H1 (cell line): Measurements from ENCODE around the gene PCID2. TPM values are rescaled to one million over a fixed set of nuclear protein-coding genes. Genes with fewer than 3 reads are reported as not detected.

Source experiments
- CTCF ChIA-PET: fragments of 300-600 bp; sonication (Branson Sonifier 250); formaldehyde crosslinking; loops from one replicate; lab custom pipeline; 2021; ENCODE audit not compliant: partially characterized antibody; lab: Charles Lee
- POLR2A ChIA-PET: fragments of 300-600 bp; sonication (Branson Sonifier 250); formaldehyde crosslinking; loops from one replicate; lab custom pipeline; 2021; ENCODE audit warnings: inconsistent platforms; ENCODE audit not compliant: partially characterized antibody; lab: Charles Lee
- DNase-seq, 2 experiments: peaks; one replicate each; pipeline versions ENCODE4 v3.0.0 to v3.0.0-alpha.2; 2010 to 2022; ENCODE audit warnings: low spot score in 2 of 2, low read depth in 1 of 2, mixed read lengths in 1 of 2
- FAIRE-seq: peaks from 2 replicates; lab custom pipeline; 2011; peaks lifted over from hg19 to GRCh38; lab: Jason Lieb, UNC
- H2AFZ ChIP-seq: 2 replicates; pipeline ENCODE4 v1.8.1; 2012; ENCODE audit warnings: low read length, inconsistent platforms
- H2AK5ac ChIP-seq: 2 replicates; pipeline ENCODE4 v1.6.1; 2013; ENCODE audit warnings: low read depth, low read length
- H2BK120ac ChIP-seq: replicated peaks from 2 replicates; pipeline ENCODE3; 2013; ENCODE audit warnings: low read depth, low read length, inconsistent platforms
- H2BK12ac ChIP-seq: 2 replicates; pipeline ENCODE4 v1.6.1; 2013; ENCODE audit warnings: low read depth, low read length
- H2BK15ac ChIP-seq: 2 replicates; pipeline ENCODE4 v1.6.1; 2013; ENCODE audit warnings: low read length
- H2BK20ac ChIP-seq: 2 replicates; pipeline ENCODE4 v1.6.1; 2013; ENCODE audit warnings: low read length
- H2BK5ac ChIP-seq: 2 replicates; pipeline ENCODE4 v1.6.1; 2013; ENCODE audit warnings: low read depth, low read length
- H3K14ac ChIP-seq: 2 replicates; pipeline ENCODE4 v1.6.1; 2013; ENCODE audit warnings: inconsistent platforms; ENCODE audit not compliant: insufficient read length
- H3K18ac ChIP-seq: 2 replicates; pipeline ENCODE4 v1.6.1; 2013; ENCODE audit warnings: low read length; ENCODE audit errors: extremely low read depth
- H3K23ac ChIP-seq: 2 replicates; pipeline ENCODE4 v1.6.1; 2013; ENCODE audit warnings: inconsistent platforms; ENCODE audit not compliant: insufficient read length
- H3K23me2 ChIP-seq: 2 replicates; pipeline ENCODE4 v1.6.1; 2013; ENCODE audit warnings: low read depth, low read length
- H3K27ac ChIP-seq: 2 replicates; pipeline ENCODE4 v1.6.1; 2011; ENCODE audit warnings: low read depth, low read length, inconsistent platforms
- H3K27me3 ChIP-seq, 4 experiments: replicated peaks in 1 of 4; 1 replicate in 1 of 4; 2 replicates in 3 of 4; pipeline versions ENCODE4 v1.6.1 to v1.8.1; 2011 to 2013; ENCODE audit warnings: low read length in 3 of 4, mild to moderate bottlenecking in 3 of 4, inconsistent platforms in 2 of 4, mixed read lengths in 2 of 4, moderate library complexity in 1 of 4; ENCODE audit not compliant: control insufficient read depth in 3 of 4, insufficient read depth in 3 of 4; ENCODE audit errors: extremely low read depth in 1 of 4
- H3K36me3 ChIP-seq, 4 experiments: 2 replicates each; pipeline versions ENCODE4 v1.6.1 to v1.8.1; 2011 to 2013; ENCODE audit warnings: mild to moderate bottlenecking in 4 of 4, low read length in 3 of 4, moderate library complexity in 2 of 4, control low read depth in 1 of 4, inconsistent platforms in 1 of 4; ENCODE audit not compliant: insufficient read depth in 4 of 4, control insufficient read depth in 2 of 4
- H3K4ac ChIP-seq: replicated peaks from 2 replicates; pipeline ENCODE3; 2013; ENCODE audit warnings: low read length, low read depth, mixed read lengths, inconsistent platforms; ENCODE audit not compliant: insufficient read length
- H3K4me1 ChIP-seq, 4 experiments: replicated peaks in 1 of 4; 1 replicate in 1 of 4; 2 replicates in 3 of 4; pipeline versions ENCODE4 v1.6.1 to v1.8.1; 2011 to 2013; ENCODE audit warnings: low read length in 3 of 4, inconsistent platforms in 2 of 4, mixed read lengths in 1 of 4; ENCODE audit not compliant: insufficient read depth in 4 of 4, control insufficient read depth in 3 of 4
- H3K4me2 ChIP-seq, 2 experiments: 2 replicates each; pipeline versions ENCODE4 v1.6.1 to v1.8.1; 2011 to 2013; ENCODE audit warnings: low read depth in 2 of 2, low read length in 2 of 2, control low read depth in 1 of 2, inconsistent platforms in 1 of 2, mild to moderate bottlenecking in 1 of 2; ENCODE audit not compliant: insufficient read depth in 1 of 2
- H3K4me3 ChIP-seq, 4 experiments: fragments of 200-600, 300-600 bp in 1 of 4; sonication (generic), shearing (Covaris generic), sonication (Bioruptor Twin) in 1 of 4; 2 replicates each; pipeline versions ENCODE4 v1.5.1 to v1.8.1; 2011 to 2016; ENCODE audit warnings: low read length in 4 of 4, low read depth in 3 of 4, control low read depth in 2 of 4, inconsistent platforms in 2 of 4, mild to moderate bottlenecking in 2 of 4, mixed read lengths in 1 of 4, moderate library complexity in 1 of 4; ENCODE audit not compliant: insufficient read depth in 2 of 4; ENCODE audit errors: extremely low read depth in 1 of 4
- H3K56ac ChIP-seq: replicated peaks from 2 replicates; pipeline ENCODE3; 2013; ENCODE audit warnings: low read depth, mild to moderate bottlenecking, mixed read lengths, low read length, inconsistent platforms; ENCODE audit not compliant: insufficient read length
- H3K79me1 ChIP-seq: 2 replicates; pipeline ENCODE4 v1.6.1; 2013; ENCODE audit warnings: low read depth, low read length, control low read depth
- H3K79me2 ChIP-seq, 2 experiments: 2 replicates each; pipeline versions ENCODE4 v1.6.1 to v1.8.1; 2012 to 2013; ENCODE audit warnings: low read length in 2 of 2, mild to moderate bottlenecking in 2 of 2, inconsistent platforms in 1 of 2; ENCODE audit not compliant: insufficient read depth in 2 of 2, control insufficient read depth in 1 of 2
- H3K9ac ChIP-seq, 4 experiments: replicated peaks in 1 of 4; 1 replicate in 1 of 4; 2 replicates in 3 of 4; pipeline versions ENCODE4 v1.6.1 to v1.8.1; 2011 to 2013; ENCODE audit warnings: low read depth in 3 of 4, low read length in 3 of 4, control low read depth in 2 of 4, mild to moderate bottlenecking in 2 of 4, moderate library complexity in 2 of 4, inconsistent platforms in 1 of 4; ENCODE audit errors: extremely low read depth in 1 of 4
- H3K9me3 ChIP-seq, 2 experiments: 2 replicates each; pipeline versions ENCODE4 v1.6.1 to v1.8.1; 2012 to 2013; ENCODE audit warnings: mild to moderate bottlenecking in 2 of 2, moderate library complexity in 2 of 2, control low read depth in 1 of 2, inconsistent platforms in 1 of 2, low read depth in 1 of 2, low read length in 1 of 2, mixed read lengths in 1 of 2; ENCODE audit not compliant: insufficient read depth in 2 of 2
- H4K20me1 ChIP-seq, 2 experiments: replicated peaks in 1 of 2; 2 replicates each; pipeline versions ENCODE3 to v1.8.1; 2011 to 2013; ENCODE audit warnings: inconsistent platforms in 2 of 2, low read length in 2 of 2, mild to moderate bottlenecking in 1 of 2; ENCODE audit not compliant: insufficient read depth in 2 of 2, control insufficient read depth in 1 of 2
- H4K5ac ChIP-seq: 2 replicates; pipeline ENCODE4 v1.6.1; 2013; ENCODE audit warnings: low read length, low read depth, mixed read lengths, inconsistent platforms; ENCODE audit not compliant: insufficient read length
- H4K8ac ChIP-seq: 2 replicates; pipeline ENCODE4 v1.8.0; 2013; ENCODE audit warnings: mild to moderate bottlenecking, moderate library complexity, low read length, inconsistent platforms; ENCODE audit not compliant: insufficient read depth; ENCODE audit errors: extremely low read depth
- H4K91ac ChIP-seq: replicated peaks from 2 replicates; pipeline ENCODE3; 2013; ENCODE audit warnings: low read length, mixed read lengths, inconsistent platforms; ENCODE audit not compliant: insufficient read length
- ASH2L ChIP-seq: fragments of 200-600, 300-600 bp; sonication (generic); IDR thresholded peaks from one replicate; pipeline ENCODE4 v1.7.1; 2017; ENCODE audit warnings: low read length
- CBX5 ChIP-seq: fragments of 300-800, 300-1000 bp; sonication (generic); IDR thresholded peaks from 2 replicates; pipeline ENCODE4 v1.7.1; 2016; ENCODE audit warnings: antibody characterized with exemption, low read length, low read depth
- EGR1 ChIP-seq: IDR thresholded peaks from 2 replicates; pipeline ENCODE4 v1.6.1; 2011; ENCODE audit warnings: low read depth, low read length, borderline replicate concordance
- EP300 ChIP-seq, 2 experiments: IDR thresholded peaks; 1 replicate in 1 of 2; 2 replicates in 1 of 2; pipeline ENCODE4 v1.6.1; 2011 to 2012; ENCODE audit warnings: low read depth in 2 of 2, low read length in 2 of 2, mild to moderate bottlenecking in 2 of 2, borderline replicate concordance in 1 of 2, inconsistent platforms in 1 of 2, moderate library complexity in 1 of 2
- JUN ChIP-seq: IDR thresholded peaks from 2 replicates; pipeline ENCODE4 v1.6.1; 2011; ENCODE audit warnings: low read depth, mild to moderate bottlenecking, improper control_type of control experiment, low read length
- JUND ChIP-seq: IDR thresholded peaks from 2 replicates; pipeline ENCODE4 v1.6.1; 2011; ENCODE audit warnings: mild to moderate bottlenecking, improper control_type of control experiment, low read length
- KDM1A ChIP-seq: fragments of 200-600, 300-600 bp; sonication (generic); IDR thresholded peaks from 2 replicates; pipeline ENCODE4 v1.7.1; 2016; ENCODE audit warnings: mild to moderate bottlenecking, low read length, borderline replicate concordance
- SIN3A ChIP-seq, 2 experiments: IDR thresholded peaks in 1 of 2; conservative IDR thresholded peaks in 1 of 2; 2 replicates each; pipeline ENCODE4 v1.6.1; 2011 to 2012; ENCODE audit warnings: low read length in 2 of 2, improper control_type of control experiment in 1 of 2, low read depth in 1 of 2, mild to moderate bottlenecking in 1 of 2
- SP2 ChIP-seq: IDR thresholded peaks from 2 replicates; pipeline ENCODE4 v1.6.1; 2012; ENCODE audit warnings: mild to moderate bottlenecking, low read length, inconsistent platforms
- TAF1 ChIP-seq: IDR thresholded peaks from 2 replicates; pipeline ENCODE4 v1.6.1; 2011; ENCODE audit warnings: mild to moderate bottlenecking, low read depth, low read length
- WGBS, 2 experiments: shearing (Covaris generic) in 1 of 2; methylation state at CpG; one replicate each; pipeline versions ENCODE4 v1.1.6 to v1.1.7; 2013 to 2015; ENCODE audit warnings: low lambda C conversion rate in 2 of 2, mixed read lengths in 2 of 2, inconsistent platforms in 1 of 2, low coverage in 1 of 2, missing lambda C conversion rate in 1 of 2; ENCODE audit not compliant: insufficient replicate concordance in 2 of 2, insufficient coverage in 1 of 2, insufficient read length in 1 of 2; ENCODE audit errors: extremely low coverage in 1 of 2, missing lambda C conversion rate in 1 of 2; 5-methylcytosine and 5-hydroxymethylcytosine counted together
- polyA plus RNA-seq, 7 experiments: library from polyadenylated mRNA; depleted of rRNA in 3 of 7; stranded (reverse) in 5 of 7; unstranded in 2 of 7; fragments of >200 nt in 5 of 7; fragments of 200-250 nt in 2 of 7; gene quantifications; 1 replicate in 5 of 7; 2 replicates in 1 of 7; 4 replicates in 1 of 7; pipeline versions ENCODE4 v1.2.1 to v1.2.3, GENCODE V29; 2011 to 2013; ENCODE audit warnings: missing spikeins in 2 of 7, mixed read lengths in 2 of 7
- total RNA-seq: library from RNA; stranded (reverse); fragmentation: NEBNext Ultra II Directional; extraction: Animal tissue kit (Norgen Biotek cat#: 25700); gene quantifications from 2 replicates; pipeline ENCODE4 v1.2.1, GENCODE V29; 2021
- TF ChIP-seq, protein P1 (sequence below), 3 experiments: IDR thresholded peaks; 1 replicate in 2 of 3; 2 replicates in 1 of 3; pipeline versions ENCODE4 v1.5.1 to v1.6.1; 2011; ENCODE audit warnings: low read length in 3 of 3, mild to moderate bottlenecking in 3 of 3, inconsistent platforms in 2 of 3, low read depth in 1 of 3, moderate library complexity in 1 of 3; ENCODE audit not compliant: insufficient read depth in 1 of 3; ENCODE audit errors: control extremely low read depth in 1 of 3

Gene PCID2
- total and polyA plus RNA-seq, 2 of the 8 experiments (the other 6 are each of a cell fraction or from before 2014, with no cell fraction given), result 72.4 to 72.8 TPM

- DNase-seq (no peak), FAIRE-seq (peak; percentile 19)
- no peaks in the 10 kb centered on the region for H3K27me3 ChIP-seq
- no peak overlapping the region for H2BK5ac ChIP-seq
- 85% methylated on average over 5 of the region's 5 CpGs; no CpG with 5 or more reads in 1 of the 2 experiments for WGBS, 2 experiments
- ChIA-PET POLR2A (interaction anchor here (1.8 kb wide), 1 partner anchor 12 kb away, joined by 5 read pairs; no protein-coding TSS in a partner anchor), CTCF (no interaction called here)
- H3K9ac ChIP-seq, result no peak overlapping the region
- no peak overlapping the region for H3K18ac ChIP-seq
- peaks cover 8 to 33% of the 10 kb centered on the region in 2 experiments for H4K20me1 ChIP-seq
- no peak overlapping the region for H2BK15ac ChIP-seq
- no peak overlapping the region for H2AFZ ChIP-seq
- no peak overlapping the region for H3K14ac ChIP-seq
- peaks cover 27% of the 10 kb centered on the region for H3K79me1 ChIP-seq
- no peak overlapping the region for H3K27ac ChIP-seq
- no peak overlapping the region for H4K5ac ChIP-seq
- H2AK5ac ChIP-seq, result no peak overlapping the region
- H3K9me3 ChIP-seq, result no peaks in the 10 kb centered on the region
- H3K36me3 ChIP-seq, result peaks cover 0 to 8% (median 1%) of the 10 kb centered on the region in 4 experiments; a peak in 4 of 8 replicates
- H3K4me2 ChIP-seq, result no peak overlapping the region
- no peak overlapping the region for H2BK20ac ChIP-seq
- H3K79me2 ChIP-seq, result peaks cover 36 to 84% of the 10 kb centered on the region in 2 experiments
- peaks cover 0 to 4% (median 2%) of the 10 kb centered on the region in 4 experiments; a peak in 4 of 7 replicates for H3K4me1 ChIP-seq
- no peak overlapping the region for H2BK120ac ChIP-seq
- no peak overlapping the region for H4K91ac ChIP-seq
- H3K23me2 ChIP-seq, result peaks cover 5% of the 10 kb centered on the region
- H4K8ac ChIP-seq, result no peak overlapping the region
- H3K4ac ChIP-seq, result no peak overlapping the region
- no peak overlapping the region for H3K4me3 ChIP-seq
- no peak overlapping the region for H3K56ac ChIP-seq
- no peak overlapping the region for H2BK12ac ChIP-seq
- no peak overlapping the region for H3K23ac ChIP-seq
- TF ChIP-seq CBX5 (no peak), SIN3A (conservative IDR thresholded peaks at IDR 0.05 in 1 of 2, IDR thresholded peaks at IDR 0.05 in 1 of 2; ENCODE audit: low read depth in 1 of 2, low read length in 2 of 2) (no peak), EGR1 (no peak), TAF1 (no peak), KDM1A (no peak), ASH2L (no peak), SP2 (no peak), EP300 (IDR thresholded peaks at IDR 0.05; ENCODE audit: borderline replicate concordance in 1 of 2, low read depth in 2 of 2, low read length in 2 of 2) (no peak), JUN (no peak), JUND (no peak)
- TF ChIP-seq, protein P1, sequence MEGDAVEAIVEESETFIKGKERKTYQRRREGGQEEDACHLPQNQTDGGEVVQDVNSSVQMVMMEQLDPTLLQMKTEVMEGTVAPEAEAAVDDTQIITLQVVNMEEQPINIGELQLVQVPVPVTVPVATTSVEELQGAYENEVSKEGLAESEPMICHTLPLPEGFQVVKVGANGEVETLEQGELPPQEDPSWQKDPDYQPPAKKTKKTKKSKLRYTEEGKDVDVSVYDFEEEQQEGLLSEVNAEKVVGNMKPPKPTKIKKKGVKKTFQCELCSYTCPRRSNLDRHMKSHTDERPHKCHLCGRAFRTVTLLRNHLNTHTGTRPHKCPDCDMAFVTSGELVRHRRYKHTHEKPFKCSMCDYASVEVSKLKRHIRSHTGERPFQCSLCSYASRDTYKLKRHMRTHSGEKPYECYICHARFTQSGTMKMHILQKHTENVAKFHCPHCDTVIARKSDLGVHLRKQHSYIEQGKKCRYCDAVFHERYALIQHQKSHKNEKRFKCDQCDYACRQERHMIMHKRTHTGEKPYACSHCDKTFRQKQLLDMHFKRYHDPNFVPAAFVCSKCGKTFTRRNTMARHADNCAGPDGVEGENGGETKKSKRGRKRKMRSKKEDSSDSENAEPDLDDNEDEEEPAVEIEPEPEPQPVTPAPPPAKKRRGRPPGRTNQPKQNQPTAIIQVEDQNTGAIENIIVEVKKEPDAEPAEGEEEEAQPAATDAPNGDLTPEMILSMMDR (IDR thresholded peaks at IDR 0.05; ENCODE audit: control extremely low read depth in 1 of 3, insufficient read depth in 1 of 3, low read depth in 1 of 3, low read length in 3 of 3), result no peak
These were observed 3.0 kb downstream of the PCID2 start for GRCh38 chr13:113205428-113205931.
